Lower lobe of right lung (tissue), 2 donors: ENCODE measurements around the gene RLF. TPM values are rescaled to one million over a fixed set of nuclear protein-coding genes. Genes with fewer than 3 reads are reported as not detected.

Experiments used
- ATAC-seq, 2 donors: fragments of 200-7000 bp; cut with Tn5 transposase; one replicate each; pipeline ENCODE4 v1.9.1; 2020 to 2022; ENCODE audit warnings: mild to moderate bottlenecking in 2 of 2, moderate library complexity in 2 of 2
- DNase-seq: peaks from one replicate; pipeline ENCODE4 v3.0.0-alpha.2; 2020
- H3K27ac ChIP-seq: fragments of 200-600 bp; one replicate; pipeline ENCODE4 v1.8.0; 2022
- H3K27me3 ChIP-seq: fragments of 200-600 bp; one replicate; pipeline ENCODE4 v1.8.0; 2022; ENCODE audit warnings: low read depth
- H3K36me3 ChIP-seq: fragments of 200-600 bp; one replicate; pipeline ENCODE4 v1.8.0; 2022; ENCODE audit warnings: mild to moderate bottlenecking
- H3K4me1 ChIP-seq: fragments of 200-600 bp; one replicate; pipeline ENCODE4 v1.8.0; 2022
- H3K4me3 ChIP-seq: fragments of 200-600 bp; one replicate; pipeline ENCODE4 v1.8.0; 2022; ENCODE audit warnings: mild to moderate bottlenecking
- H3K9me3 ChIP-seq: fragments of 200-600 bp; one replicate; pipeline ENCODE4 v1.8.0; 2022
- CTCF ChIP-seq: fragments of 200-600 bp; IDR thresholded peaks from one replicate; pipeline ENCODE4 v1.8.0; 2022; ENCODE audit warnings: antibody characterized with exemption, mild to moderate bottlenecking
- intact Hi-C: fragments of 100-400 bp; cut with DNase I; formaldehyde crosslinking; loops from one replicate; pipeline ENCODE4 v1.11.0; 2022
- total RNA-seq: library from RNA; stranded (reverse); fragmentation: NEBNext Ultra II Directional; extraction: Animal tissue kit (Norgen Biotek cat#: 25700); gene quantifications from one replicate; pipeline ENCODE4 v1.2.1, GENCODE V29; 2021
- donor health status: DM: no; HTN: yes; CAD: no; lungs with severe emphysema.

RLF gene
- total RNA-seq, 1 donor from 2014 or later, result 13.4 TPM

DNA sequence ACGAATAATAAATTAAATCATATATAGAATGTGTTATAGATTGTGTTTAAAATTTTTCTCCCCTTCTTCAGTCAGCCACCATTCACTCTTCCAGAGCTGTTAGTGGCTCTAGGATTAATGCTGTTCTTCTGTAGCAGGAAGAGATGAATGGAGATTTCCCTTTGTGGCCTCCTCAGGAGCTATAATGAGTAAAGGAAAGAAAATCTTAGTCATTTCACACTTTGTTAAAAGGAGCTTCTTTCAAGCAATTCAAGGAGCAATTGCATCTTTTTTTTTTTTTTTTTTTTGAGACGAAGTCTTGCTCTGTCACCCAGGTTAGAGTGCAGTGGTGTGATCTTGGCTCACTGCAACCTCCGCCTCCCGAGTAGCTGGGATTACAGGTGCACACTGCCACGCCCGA, 62.9 kb downstream of the RLF start:
- Histone ChIP-seq H3K4me3 (no peak overlapping the region), H3K27me3 (no peaks in the 10 kb centered on the region), H3K36me3 (peaks cover 40% of the 10 kb centered on the region), H3K9me3 (no peaks in the 10 kb centered on the region), H3K4me1 (no peaks in the 10 kb centered on the region), H3K27ac (no peak overlapping the region)
- intact Hi-C loops, result no loop called here
- ATAC-seq, result no peak
- no peak for TF ChIP-seq CTCF
- no peak for DNase-seq

- H3K27me3 ChIP-seq, result no peaks in the 10 kb centered on the region
- H3K27ac ChIP-seq, result no peak overlapping the region
- H3K9me3 ChIP-seq, result no peaks in the 10 kb centered on the region
- DNase-seq (no peak), ATAC-seq (no peak)
- TF ChIP-seq CTCF, result no peak
- H3K4me1 ChIP-seq, result no peaks in the 10 kb centered on the region
- H3K36me3 ChIP-seq, result peaks cover 59% of the 10 kb centered on the region
- intact Hi-C loops, result no loop called here
- H3K4me3 ChIP-seq, result no peak overlapping the region
Measured at GRCh38 chr1:40226192-40226591, 65.0 kb downstream of the RLF start.

DNA sequence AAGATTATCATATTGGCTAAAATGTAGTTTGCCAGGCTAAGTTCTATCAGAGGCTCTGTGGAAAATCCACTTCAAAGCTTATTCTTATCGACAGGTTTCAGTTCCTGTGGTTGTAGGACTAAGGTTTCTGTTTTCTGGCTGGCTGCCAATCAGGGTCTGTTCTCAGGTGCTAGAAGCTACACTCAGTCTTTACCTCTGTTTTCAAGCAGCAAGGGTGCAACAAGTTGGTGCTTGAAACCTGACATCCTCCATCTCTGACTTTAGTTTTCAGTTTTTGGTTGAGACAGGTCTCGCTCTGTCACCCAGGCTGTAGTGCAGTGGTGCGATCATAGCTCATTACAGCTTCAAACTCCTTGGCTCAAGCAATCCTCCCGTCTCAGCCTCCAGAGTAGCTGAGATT, 71.3 kb downstream of the RLF start:
- intact Hi-C loops, result no loop called here
- DNase-seq (no peak), ATAC-seq (no peak)
- no peaks in the 10 kb centered on the region for H3K4me1 ChIP-seq
- no peaks in the 10 kb centered on the region for H3K9me3 ChIP-seq
- no peak for TF ChIP-seq CTCF
- peaks cover 85% of the 10 kb centered on the region for H3K36me3 ChIP-seq
- H3K27me3 ChIP-seq, result no peaks in the 10 kb centered on the region
- H3K4me3 ChIP-seq, result no peak overlapping the region
- H3K27ac ChIP-seq, result no peak overlapping the region

DNA sequence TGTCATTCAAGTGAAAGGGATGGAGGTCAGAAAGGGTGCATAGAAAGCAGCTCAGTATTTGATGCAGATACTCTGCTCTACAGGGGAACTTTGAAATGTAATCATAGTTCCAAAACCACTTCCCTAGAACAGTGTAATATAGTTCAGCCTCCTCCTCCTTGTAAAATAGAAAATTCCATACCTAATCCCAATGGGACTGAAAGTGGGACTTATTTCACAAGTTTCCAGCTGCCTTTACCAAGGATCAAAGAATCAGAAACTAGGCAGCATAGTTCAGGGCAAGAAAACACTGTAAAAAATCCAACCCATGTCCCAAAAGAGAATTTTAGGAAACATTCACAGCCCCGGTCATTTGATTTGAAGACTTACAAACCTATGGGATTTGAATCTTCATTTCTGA, 78.4 kb downstream of the RLF start:
- no peak for TF ChIP-seq CTCF
- intact Hi-C loops, result no loop called here
- Histone ChIP-seq H3K36me3 (peaks cover 45% of the 10 kb centered on the region), H3K4me1 (no peaks in the 10 kb centered on the region), H3K9me3 (no peaks in the 10 kb centered on the region), H3K27me3 (no peaks in the 10 kb centered on the region), H3K27ac (no peak overlapping the region), H3K4me3 (no peak overlapping the region)
- DNase-seq (no peak), ATAC-seq (no peak)

GRCh38 chr1:40240390-40240789, 79.2 kb downstream of the RLF start:
- DNase-seq, result no peak
- no peaks in the 10 kb centered on the region for H3K4me1 ChIP-seq
- no peak for ATAC-seq
- H3K27me3 ChIP-seq, result no peaks in the 10 kb centered on the region
- no peak for TF ChIP-seq CTCF
- no peaks in the 10 kb centered on the region for H3K9me3 ChIP-seq
- H3K4me3 ChIP-seq, result no peak overlapping the region
- H3K36me3 ChIP-seq, result peaks cover 39% of the 10 kb centered on the region
- no peak overlapping the region for H3K27ac ChIP-seq
- intact Hi-C loops, result no loop called here

GRCh38 chr1:40241362-40241761, 80.2 kb downstream of the RLF start:
- H3K27me3 ChIP-seq, result no peaks in the 10 kb centered on the region
- TF ChIP-seq CTCF, result no peak
- ATAC-seq (peak in 1 of 2 donors; percentile 38), DNase-seq (no peak)
- H3K27ac ChIP-seq, result no peak overlapping the region
- H3K9me3 ChIP-seq, result no peaks in the 10 kb centered on the region
- intact Hi-C loops, result no loop called here
- no peak overlapping the region for H3K4me3 ChIP-seq
- H3K36me3 ChIP-seq, result peaks cover 29% of the 10 kb centered on the region
- no peaks in the 10 kb centered on the region for H3K4me1 ChIP-seq
